Measurements from ENCODE around the gene CLTA.

CLTA gene

GRCh38 chr9:36190388-36191289 lies at the start of gene CLTA:
Gene CLTA, plus strand, starts transcription at chr9:36190921. Its CDS starts 136 bp downstream, at chr9:36191057.
- peak; percentile 89 to 91 for DNase-seq (ENCODE audit: low read depth in 2 of 2)

GRCh38 chr9:36141288-36141687 lies 49.4 kb upstream of the CLTA start:
- DNase-seq (ENCODE audit: low read depth in 2 of 2): no peak

- no peak for DNase-seq (ENCODE audit: low read depth in 2 of 2)
Observed at GRCh38 chr9:36141761-36142160, 49.0 kb upstream of the CLTA start.

GRCh38 chr9:36142510-36143244 lies 48.0 kb upstream of the CLTA start:
- DNase-seq (ENCODE audit: low read depth in 2 of 2): no peak

- no peak for DNase-seq (ENCODE audit: low read depth in 2 of 2)
Observed at GRCh38 chr9:36143245-36143641, 47.5 kb upstream of the CLTA start.

GRCh38 chr9:36144309-36145232 lies 46.1 kb upstream of the CLTA start:
- DNase-seq (ENCODE audit: low read depth in 2 of 2): no peak

GRCh38 chr9:36145970-36146369 lies 44.8 kb upstream of the CLTA start:
- no peak for DNase-seq (ENCODE audit: low read depth in 2 of 2)

- no peak for DNase-seq (ENCODE audit: low read depth in 2 of 2)
Observed at GRCh38 chr9:36146651-36147050, 44.1 kb upstream of the CLTA start.

- DNase-seq (ENCODE audit: low read depth in 2 of 2): no peak
Observed at GRCh38 chr9:36147441-36148175, 43.1 kb upstream of the CLTA start.

GRCh38 chr9:36148311-36149051 lies 42.2 kb upstream of the CLTA start:
- DNase-seq (ENCODE audit: low read depth in 2 of 2): peak; percentile 73 to 81

- DNase-seq (ENCODE audit: low read depth in 2 of 2): no peak
Observed at GRCh38 chr9:36149197-36149596, 41.5 kb upstream of the CLTA start.

- no peak for DNase-seq (ENCODE audit: low read depth in 2 of 2)
Observed at GRCh38 chr9:36150574-36151315, 40.0 kb upstream of the CLTA start.

- peak; percentile 73 to 83 for DNase-seq (ENCODE audit: low read depth in 2 of 2)
Observed at GRCh38 chr9:36151316-36152210, 39.2 kb upstream of the CLTA start.

- DNase-seq (ENCODE audit: low read depth in 2 of 2): no peak
Observed at GRCh38 chr9:36152741-36153438, 37.8 kb upstream of the CLTA start.

- no peak for DNase-seq (ENCODE audit: low read depth in 2 of 2)
Observed at GRCh38 chr9:36153746-36154145, 37.0 kb upstream of the CLTA start.

- no peak for DNase-seq (ENCODE audit: low read depth in 2 of 2)
Observed at GRCh38 chr9:36154331-36154952, 36.3 kb upstream of the CLTA start.

- no peak for DNase-seq (ENCODE audit: low read depth in 2 of 2)
Observed at GRCh38 chr9:36156116-36156515, 34.6 kb upstream of the CLTA start.

- DNase-seq (ENCODE audit: low read depth in 2 of 2): no peak
Observed at GRCh38 chr9:36158122-36158521, 32.6 kb upstream of the CLTA start.
